ENCODE results near the gene CFAP57.

CFAP57 gene

GRCh38 chr1:43302721-43303470 lies 130.8 kb downstream of the CFAP57 start:
- no peak for DNase-seq

GRCh38 chr1:43303471-43304313 lies 131.6 kb downstream of the CFAP57 start:
- no peak for DNase-seq
